GM19025 (cell line): ENCODE data around the gene MYO5C.

Source experiments
- ATAC-seq: cut with Tn5 transposase; IDR thresholded peaks from one replicate; pipeline ENCODE4 v1.9.1; 2021; ENCODE audit warnings: mild to moderate bottlenecking, low read depth, moderate library complexity; ENCODE audit not compliant: unreplicated experiment

The MYO5C gene

DNA sequence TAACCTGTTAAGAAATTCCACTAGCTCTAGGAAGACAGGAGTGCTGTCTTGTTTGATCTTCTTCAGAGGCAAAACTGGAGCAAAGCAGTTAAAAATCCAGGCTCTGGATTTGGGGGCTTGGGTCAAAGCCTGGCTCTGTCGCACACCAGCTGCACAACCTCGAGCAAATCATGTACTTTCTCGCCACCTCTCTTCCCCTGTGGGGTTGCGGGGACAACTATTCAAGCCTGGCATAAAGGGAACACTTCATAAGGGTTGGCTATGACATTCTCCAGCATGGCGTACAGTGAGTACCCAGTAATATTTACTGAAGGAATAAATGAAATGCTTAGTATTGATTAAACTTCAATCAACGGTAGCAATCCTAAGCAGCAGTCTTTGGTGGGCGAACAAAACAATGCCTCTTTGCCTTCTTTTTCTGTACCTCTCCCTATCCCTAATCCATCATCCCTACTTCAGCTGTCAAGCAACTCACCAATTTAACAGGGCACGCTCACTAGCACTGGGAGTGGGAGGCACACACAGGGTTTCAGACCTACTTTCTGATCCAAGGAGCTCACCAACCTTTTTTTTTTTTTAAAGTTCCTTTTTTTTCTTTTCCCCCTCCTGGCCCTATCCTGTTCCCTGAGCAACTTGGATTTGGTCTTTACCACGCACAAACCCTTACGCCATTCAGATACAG is 137.4 kb downstream of the MYO5C start:
- no peak for ATAC-seq

DNA sequence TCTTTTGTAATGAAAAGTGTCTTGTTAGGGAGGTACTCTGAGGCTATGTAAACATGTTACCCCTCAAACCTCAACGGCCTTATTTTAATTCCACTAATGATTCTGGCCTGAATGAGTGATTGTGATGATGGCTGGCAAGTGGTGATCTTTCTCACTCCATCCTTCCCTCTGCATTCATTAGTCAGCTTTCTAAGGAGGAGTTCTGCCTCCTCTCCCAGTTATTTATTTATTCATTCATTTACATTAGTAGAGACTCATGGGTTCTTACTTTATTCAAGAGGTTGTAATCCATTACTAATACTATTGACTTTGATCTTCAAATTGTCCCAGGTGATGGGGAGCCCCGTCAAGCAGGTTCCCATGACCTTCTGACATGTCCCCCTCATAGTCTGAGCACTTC is 139.7 kb downstream of the MYO5C start:
- no peak for ATAC-seq

DNA sequence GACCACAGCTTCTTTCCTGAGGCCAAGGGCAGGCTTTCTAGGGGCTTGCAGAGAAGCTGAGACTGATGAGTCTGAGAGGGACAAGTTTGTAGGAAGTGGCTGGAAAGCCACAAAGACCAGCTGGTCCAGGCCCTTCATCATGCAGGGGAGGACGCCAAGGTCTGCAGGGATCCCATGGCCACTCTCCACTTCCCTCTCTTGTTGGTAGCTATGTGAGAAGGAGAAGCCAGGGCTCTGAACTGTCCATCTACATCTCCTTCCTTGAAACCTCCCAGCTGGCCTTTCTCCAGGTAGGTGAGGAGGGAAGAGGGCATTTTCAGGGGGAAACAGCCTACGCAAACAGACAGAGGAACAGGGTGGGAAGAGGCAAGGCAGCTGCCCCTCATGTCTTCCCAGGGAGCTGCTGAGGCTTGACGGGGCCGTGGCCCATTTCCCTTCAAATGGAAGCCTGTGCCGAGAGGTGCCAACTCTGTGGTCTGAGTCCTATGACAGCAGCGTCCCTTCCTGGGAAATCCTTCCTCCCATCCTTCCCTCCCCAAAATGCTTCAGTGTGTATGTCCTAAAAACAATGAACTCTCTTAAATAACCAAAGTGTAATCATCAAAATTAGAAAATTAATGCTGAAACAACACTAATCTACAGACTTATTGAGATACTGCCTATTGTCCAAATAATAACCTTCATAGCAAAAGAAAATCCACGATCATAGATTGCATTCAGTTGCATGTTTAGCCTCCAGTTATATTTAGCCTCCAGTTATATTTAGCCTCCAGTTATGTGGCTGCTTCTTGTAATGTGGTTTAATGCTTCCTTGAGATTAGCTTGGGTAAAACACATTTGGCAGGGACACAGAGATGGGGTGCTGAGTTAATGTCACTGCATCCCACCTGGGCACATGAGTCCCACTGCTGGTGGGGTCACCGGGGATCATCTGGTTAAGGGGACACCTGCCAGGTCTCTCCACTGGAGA is 140.4 kb downstream of the MYO5C start:
- no peak for ATAC-seq

DNA sequence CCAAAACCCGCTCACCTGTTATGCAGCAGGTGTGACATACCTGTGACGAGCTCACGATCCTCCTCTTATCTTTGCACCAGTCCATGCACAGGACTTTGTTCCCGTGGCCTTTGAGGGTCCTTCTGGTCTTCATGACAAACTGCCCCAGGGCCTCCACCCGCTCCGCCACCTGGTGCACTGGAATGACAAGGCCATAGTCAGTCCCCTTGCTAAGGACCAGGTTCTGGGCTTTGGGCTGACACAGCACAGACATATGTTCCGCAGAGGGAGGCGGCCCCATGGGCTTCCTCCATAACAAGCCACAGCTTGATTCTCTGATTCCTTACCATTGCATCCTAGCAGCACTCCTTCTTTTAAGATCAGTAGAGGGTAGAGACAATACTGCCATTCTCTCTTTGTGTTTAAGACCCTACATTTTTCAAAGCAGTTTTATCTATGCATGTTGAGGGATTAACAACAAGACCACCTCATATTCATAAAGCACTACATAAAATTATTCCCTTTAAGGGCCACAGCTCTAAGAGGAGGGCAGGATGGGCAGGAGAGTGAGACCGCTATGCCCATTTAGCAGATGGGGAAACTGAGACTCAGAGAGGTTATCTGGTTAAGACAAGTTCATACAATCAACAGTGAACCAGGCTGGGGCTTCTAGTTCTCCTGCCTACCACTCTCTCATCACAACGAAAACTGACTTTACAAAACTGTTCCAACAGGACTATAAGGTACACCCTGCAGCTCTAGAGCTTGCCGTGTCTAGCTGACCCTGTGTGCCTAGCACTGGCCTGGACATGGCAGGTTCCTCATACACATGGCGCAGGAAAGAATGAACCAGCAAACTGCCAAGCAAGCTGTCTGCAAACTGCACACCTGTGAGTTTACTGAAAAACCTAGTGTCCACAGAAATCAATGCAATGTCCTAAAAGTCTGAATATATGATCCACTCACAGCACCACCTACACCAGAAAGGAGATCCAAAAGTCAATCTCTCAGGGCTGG is 141.4 kb downstream of the MYO5C start:
- ATAC-seq, result no peak

DNA sequence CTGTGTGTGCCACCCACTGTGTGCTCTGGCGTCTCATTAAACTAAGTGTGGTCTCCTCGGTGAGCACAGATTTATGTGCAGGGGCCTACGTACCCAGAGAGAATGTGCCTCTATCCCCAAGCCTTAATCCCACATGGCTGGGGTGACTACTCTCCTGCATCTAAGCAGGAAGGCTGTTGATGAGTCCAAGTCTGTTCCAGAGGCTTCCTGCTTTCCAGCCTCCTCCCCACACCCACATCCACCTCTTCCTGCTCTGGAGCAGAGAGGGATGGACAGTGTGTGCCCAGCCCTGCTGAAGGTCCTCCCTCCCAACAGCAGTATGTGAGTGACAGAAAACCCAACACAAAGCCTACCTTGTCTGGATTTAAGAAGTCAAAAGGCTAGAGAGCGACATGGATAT is 144.3 kb downstream of the MYO5C start:
- ATAC-seq, result no peak

DNA sequence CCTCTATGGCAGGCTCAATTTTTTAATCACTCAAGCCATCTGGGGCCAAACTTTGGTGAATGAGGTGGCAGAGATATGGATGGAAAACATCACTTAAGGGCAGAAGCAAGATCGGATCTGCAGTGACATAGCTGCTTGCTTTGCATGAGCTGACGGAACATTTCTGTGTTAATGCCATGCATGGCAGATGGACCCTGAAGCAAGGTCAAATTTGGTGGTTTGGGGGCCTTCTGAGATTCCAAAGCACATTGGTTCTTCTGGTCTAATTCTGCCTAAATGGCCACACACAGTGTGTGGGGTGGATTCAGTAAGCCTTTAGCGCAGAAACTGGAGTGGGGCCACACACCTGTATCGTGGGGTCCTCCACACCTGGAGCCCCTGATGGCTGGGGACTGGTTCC is 144.7 kb downstream of the MYO5C start:
- ATAC-seq, result no peak

DNA sequence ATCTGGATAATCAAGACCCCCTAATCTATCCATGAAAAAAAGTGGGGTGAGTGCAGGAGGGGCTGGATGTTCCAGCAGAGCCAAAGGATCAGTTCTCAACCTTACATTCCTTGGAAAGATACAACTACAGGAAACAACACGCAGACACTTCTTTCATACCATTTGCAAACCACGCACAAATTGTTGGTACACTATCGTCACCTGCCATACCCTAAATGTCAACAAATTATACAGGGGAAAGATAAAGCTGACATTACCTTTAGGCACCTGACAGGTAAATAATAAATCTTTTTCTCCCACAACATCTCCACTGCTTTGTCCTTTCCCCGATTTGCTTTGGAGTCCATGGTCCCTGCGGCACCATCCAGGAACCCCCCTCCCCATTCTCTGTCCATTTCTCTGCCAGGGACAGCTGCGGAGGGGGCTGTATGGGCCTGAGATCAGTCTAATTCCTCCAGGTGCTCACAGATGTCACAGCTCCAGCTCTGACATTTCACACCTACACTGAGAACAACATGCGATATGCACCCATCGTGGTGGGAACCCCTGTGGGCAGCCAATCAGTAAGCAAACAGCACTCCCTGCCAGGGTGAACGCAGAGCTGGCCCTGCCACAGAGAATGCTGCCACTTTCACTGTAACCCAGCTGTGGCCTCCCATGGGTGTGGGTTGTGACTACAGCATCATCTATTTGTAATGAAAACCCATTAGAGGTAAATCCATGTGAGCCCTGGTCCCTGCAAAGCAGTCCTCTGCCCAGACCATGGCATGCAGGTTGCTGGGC is 145.4 kb downstream of the MYO5C start:
- no peak for ATAC-seq

DNA sequence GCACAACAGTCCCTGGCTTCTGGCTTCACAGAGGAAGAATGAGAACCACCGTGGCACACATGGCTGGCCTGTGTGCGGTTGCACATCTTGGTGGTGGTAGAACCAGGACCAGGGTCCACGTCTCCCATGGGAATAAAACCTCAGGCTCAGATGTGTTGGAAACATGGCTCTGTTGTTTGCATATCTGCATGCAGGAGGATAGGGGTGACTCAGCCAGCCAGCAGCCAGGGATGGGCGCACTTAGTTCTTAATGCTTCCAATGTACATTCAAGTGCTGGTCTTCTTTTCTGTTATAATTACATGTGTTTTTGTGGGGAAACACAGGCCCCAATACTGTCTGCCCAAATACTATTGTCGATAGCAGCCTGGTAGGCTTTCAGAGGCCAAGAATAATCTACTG is 147.2 kb downstream of the MYO5C start:
- ATAC-seq, result no peak

DNA sequence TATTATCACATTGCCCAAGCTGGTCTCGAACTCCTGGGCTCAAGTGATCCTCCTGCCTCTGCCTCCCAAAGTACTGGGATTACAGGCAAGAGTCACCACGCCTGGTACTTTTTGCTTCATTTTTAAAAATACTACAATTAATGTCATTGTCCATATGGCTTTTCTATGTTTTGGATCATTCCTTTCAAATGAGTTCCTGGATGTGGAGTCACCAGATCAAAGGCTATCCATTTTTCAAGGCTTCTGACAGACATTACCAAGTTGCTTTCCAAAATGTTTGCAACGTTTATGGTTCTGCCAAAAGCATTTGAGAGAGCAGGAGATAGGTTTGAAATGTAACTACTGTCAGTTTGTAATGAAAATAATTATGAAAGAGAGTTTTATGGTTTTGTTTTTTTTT is 148.8 kb downstream of the MYO5C start:
- no peak for ATAC-seq

DNA sequence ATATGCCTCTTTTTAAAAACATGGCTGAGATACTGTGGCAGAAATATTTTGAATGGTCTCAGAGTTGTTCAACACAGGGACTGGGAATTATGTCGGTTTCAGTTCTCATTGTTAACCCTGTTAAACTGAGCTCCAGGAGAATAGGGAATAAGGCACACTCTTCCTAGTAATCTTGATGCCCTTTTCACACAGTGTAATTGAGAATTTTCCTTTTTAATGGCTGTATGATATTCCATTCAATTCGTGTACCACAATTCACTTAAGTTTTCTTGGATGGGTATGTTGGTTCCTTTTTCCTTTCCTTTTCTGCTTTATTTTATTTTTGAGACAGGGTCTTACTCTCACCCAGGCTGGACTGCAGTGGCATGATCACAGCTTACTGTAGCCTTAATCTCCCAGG is 149.3 kb downstream of the MYO5C start:
- ATAC-seq, result no peak

DNA sequence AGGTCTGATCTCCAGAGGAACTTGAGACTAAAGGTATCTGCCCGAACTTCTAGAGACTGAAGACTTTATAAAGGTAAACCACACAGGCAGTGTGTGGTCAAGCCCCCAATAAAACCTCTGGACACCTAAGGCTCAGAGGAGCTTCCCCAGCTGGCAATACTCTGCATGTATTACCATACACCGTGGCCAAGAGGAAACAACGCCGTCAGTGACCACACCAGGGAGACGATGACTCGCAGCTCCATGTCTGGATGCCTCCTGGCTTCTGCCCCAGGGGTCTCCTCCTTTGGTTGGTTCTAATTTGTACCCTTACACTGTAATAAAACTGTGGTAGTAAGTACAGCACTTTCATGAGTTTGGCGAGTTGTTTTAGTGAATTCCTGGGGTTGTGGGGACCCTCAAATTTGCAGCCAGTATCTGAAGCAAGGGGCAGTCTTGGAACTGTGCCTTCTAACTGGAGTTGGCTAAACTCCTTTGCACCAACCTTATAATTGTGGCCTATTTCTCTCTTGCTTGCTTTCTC is 150.9 kb downstream of the MYO5C start:
- ATAC-seq, result no peak

DNA sequence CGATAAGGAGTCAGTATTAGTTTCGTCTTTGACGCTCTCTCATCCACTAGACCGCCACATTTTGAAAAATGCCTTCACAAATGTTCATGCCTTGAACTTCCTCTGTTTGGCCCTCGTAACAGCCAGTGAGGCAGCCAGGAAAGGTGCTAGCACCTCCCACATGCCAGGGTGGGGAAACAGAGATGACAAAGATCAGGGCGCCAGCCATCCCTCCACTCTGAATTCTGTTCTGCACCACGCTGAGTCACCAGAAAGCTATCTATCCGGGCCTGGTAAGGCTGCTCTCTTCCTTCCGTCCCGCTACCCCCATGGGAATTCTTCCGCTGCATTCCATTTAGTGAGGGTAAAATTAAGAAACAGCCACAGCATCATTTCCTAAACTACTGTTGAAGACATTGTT is 151.7 kb downstream of the MYO5C start:
- no peak for ATAC-seq
